Fibroblast of the conjunctiva (primary cell): Measurements from ENCODE around the gene SMURF1.
"Not testable (repeated sequence)": the region's sequence is repeated elsewhere in the genome, so short reads cannot be mapped to it uniquely, and the experiment has no call there.

Source experiments
- DNase-seq: peaks from one replicate; pipeline ENCODE4 v3.0.0-alpha.2; 2010; ENCODE audit warnings: low read depth

The SMURF1 gene

DNA sequence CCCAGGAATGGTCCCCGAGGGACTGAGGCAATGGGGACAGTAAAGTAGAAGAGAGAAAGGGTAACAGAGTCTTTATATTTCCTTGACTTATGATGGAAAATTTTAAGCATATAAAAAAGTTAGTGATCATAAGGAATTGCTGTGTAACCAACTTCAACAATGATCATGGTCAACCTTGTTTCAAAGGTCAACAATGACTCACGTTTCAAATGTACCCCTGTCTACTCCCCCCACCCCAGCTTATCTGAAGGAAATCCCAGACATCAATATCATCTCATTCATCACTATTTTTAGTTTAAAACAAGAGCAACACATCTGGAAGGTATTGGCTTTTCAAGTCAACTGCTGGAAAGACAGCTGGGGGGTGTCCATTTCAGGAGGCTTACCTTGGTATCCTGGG is 92.9 kb downstream of the SMURF1 start:
- DNase-seq: no peak

DNA sequence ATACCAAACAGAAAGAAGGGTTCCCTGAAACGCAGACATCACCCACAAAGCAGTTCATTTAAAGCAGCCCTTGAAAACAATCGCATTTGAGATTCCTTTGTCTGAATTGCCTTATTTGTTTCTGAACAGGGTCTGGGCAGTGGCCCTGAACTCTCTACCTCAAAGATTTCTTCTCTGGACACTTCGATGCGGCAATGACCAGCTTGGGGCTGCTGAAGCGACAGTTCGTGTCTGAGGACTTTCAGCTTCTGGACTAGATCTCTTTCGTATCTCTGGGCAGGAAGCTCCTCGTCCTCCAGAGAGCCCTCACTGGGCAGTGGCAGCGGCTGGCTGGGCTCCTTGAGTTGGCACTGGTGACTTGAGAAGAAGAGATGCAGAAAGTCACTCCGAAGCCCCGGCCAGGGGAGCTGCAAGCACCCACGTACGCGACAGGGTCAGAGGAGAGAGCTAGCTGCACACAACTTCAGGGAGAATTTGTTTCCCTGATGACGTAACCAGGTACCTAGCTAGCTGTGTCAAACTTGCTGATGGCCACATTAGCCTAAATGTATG is 96.3 kb downstream of the SMURF1 start:
- no peak for DNase-seq

DNA sequence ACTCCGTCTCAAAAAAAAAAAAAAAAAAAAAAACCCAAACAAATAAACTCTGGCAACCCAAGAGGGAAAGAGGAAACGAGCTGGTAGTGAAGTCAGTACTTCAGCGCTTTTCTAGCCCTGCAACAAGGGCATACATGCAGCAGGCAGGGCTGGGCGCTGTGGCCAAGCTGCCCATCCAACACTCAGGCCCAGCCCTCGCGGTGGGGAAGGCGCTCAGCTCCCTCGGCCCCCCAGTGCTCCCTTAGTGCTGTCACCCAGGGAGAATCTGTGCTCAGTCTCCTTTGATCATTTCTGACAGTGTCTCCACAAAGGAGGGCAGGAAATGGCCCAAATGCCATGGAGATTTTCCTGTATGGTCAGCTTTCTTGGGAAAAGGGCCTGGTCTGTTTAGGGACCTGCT is 97.2 kb downstream of the SMURF1 start:
- no peak for DNase-seq

DNA sequence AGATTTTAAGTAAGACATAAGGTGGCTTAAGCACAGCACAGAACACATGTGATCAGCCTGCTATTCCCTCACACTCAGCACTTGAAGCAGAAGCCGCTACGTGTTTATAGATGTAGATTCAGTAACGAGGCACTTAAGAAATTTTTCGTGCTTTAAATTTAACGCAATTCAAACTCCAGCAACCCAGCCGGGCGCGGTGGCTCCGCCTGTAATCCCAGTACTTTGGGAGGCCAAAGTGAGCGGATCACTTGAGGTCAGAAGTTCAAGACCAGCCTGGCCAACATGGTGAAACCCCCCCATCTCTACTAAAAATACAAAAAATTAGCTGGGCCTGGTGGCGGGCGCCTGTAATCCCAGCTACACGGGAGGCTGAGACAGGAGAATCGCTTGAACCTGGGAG is 97.6 kb downstream of the SMURF1 start:
- not testable (repeated sequence) for DNase-seq

DNA sequence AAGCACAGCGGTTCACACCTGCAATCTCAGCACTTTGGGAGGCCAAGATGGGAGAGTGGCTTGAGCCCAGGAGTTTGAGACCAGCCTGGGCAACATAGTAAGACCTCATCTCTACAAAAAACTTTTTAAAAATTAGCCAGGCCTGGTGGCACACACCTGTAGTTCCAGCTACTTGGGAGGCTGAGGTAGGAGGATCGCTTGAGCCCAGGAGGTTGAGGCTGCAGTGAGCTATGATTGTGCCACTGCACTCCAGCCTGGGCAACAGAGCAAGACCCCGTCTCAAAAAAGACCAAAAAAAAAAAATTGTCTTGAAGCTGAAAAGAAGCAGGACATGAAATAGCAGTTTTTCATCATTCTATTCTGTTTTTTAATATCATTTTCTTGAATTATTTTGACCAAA is 99.0 kb downstream of the SMURF1 start:
- DNase-seq: not testable (repeated sequence)

DNA sequence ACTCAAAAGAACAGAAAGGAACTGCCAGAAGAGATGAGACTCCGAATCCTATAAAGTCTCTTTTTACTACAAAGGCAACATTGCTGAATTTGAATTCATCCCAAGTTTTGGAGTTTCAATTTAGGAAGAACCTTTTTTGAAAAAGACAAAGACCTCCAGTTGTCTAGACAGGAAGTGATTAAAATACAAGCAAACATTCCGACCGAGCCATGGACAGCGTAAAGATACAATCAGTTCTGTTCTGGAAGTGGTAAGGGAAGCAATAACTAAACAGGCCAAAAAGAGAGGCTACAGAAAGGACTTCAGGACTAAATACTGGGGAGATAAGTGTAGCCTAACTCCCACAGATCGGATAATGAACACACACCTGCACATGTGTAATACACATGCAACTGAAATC is 101.0 kb downstream of the SMURF1 start:
- no peak for DNase-seq

DNA sequence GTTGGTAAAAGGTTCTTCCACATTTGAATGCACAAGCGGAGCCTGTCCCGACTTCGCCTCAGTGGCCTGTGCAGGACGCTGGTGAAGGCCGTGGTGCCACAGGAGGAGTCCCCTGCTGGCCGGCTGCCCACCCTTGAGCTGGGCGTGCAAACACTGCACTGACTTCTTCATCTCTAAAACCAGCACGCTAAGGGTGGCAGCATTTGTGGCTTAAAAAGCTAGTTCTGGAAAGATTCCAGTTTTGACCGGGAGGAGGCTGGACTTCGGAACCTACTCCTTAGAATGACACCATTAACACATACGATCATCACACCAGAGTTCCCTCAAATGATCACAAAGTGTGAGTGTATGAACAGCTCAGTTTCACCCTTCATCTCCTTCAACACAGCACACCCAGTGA is 102.4 kb downstream of the SMURF1 start:
- DNase-seq: no peak

DNA sequence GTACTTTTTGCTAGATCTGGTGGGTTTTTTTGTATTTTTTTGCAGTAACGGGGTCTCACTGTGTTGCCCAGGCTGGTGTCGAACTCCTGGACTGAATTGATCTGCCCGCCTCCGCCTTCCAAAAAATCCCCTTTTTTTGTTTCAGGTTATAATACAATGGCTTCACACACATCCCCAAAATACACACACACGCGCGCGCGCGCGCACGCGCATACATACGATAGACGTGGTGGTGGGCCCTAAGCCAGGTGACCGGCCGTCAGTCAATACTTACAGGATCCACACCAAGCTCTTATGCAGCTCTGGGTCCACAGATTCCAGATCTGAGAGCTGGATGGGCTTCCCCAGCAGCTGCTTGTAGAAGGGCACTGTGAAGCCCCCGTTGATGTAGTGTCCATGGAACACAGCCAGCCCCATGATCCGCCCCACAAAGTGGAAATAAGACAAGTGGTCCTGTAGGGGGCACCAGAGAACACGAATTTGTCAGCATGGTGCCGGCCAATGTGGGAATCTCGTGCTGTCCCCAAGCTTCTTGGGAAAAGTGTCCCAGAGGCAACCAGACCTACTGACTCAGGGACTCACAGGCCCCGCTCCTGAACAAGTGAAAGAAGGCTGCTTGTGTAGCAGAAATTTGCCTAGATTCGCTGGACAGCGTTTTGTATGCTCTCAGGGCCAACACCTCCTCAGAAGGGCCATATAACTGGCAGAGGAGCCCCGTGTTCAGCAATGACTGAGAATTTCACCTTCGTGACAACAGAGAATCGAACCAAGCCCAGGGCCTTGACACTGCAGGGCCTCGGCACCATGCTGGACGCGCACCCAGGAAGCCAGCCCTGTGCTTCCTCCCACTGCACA is 103.6 kb downstream of the SMURF1 start:
- peak; percentile 85 for DNase-seq

DNA sequence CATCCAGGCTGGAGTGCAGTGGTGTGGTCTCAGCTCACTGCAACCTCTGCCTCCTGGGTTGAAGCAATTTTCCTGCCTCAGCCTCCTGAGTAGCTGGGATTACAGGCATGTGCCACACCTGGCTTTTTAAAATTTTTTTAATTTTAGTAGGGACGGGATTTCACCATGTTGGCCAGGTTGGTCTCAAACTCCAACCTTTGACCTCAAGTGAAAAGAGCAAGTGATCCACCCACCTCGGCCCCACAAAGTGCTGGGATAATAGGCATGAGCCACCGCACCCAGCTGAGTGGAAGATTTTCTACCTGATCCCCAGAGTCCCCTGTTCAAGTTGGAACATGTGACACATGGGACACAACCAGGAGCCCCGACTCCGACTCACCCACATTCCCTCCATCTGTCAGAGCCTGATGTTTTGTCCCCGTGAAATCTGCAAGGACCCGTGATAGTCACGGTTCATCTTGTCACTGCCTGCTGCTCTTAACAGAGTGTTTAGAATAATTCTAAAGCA is 104.5 kb downstream of the SMURF1 start:
- DNase-seq: no peak

DNA sequence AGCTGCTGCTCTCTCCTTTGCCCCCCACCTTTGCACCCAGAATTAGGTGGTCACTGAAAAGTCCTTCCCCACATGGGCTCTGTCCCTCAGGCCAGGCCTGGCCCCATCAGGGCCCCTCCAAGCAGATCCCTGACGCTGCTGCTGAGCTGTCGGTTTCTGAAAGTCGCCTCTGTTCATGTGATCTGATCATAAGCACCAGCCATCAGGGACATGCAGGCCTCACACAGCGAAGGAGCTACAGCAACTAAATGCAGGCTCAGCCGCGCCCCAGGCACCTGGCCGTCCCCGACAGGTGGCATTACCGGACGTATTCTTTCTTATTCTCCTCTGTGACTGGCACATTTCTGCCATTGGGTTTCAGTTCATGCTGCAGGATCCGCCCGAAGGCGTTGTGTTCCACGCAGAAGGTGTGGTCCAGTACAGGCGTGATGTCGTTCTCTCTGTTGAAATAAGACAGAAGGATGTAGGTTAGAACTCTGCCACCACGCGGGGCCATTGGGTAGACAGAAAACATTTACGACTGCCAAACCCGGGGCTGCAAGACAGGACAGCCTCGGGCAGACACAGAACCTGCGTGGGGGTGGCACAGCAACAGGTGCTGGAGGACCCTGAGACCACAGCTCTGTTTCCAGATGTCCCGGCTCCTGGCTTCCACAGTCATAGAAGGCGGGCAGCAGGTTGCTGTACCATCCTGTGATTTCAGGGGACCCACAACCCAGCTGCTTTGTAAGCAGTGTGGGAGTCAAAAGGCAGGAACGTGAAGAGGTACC is 105.6 kb downstream of the SMURF1 start:
- DNase-seq: no peak

DNA sequence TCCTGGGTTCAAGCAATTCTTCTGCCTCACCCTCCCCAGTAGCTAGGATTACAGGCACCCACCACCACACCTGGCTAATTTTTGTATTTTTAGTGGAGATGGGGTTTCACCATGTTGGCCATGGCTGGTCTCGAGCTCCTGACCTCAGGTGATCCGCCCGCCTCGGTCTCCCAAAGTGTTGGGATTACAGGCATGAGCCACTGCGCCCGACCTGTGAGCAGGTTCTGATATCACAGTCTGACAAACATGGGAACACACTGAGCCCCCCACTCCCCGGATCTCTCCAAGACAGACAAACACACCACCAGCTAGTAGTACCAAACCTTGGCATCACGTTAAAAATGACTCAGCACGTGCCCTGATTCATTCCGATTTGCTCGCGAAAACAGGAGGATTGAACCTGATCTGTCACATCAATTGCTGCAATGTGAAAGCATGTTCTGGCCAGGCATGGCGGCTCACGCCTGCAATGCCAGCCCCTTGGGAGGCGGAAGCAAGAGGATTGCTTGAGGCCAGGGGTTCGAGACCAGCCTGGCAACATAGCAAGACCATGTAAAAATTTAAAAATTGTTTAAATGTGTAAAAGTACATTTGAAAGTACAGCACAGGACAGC is 106.5 kb downstream of the SMURF1 start:
- DNase-seq: no peak

DNA sequence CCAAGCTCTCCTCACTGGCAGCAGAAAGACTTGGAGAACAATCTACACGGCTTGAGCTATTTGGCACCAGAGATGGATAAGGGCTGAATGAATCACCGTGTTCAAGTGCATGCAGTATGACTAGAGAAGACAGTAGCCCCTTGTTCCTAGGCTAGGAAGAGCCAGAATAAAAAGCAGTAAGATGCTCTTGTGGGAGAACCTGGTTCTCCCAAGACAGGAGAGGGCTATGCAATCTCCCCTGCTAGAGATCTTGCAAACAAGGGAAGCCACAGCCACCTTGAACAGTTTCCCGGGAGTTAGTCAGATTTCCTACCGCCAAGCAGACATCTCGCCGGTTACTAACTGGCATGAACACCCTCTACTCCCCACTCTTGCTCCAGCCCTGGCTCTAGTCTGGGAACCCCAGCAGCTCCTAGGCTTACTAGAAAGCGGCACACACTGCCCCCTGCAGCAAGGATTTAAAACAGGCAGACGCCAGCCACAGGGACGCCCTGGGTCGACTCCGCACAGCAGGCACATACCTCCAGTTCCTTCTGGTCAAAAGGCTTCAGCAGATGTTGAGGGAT is 107.3 kb downstream of the SMURF1 start:
- DNase-seq: no peak

DNA sequence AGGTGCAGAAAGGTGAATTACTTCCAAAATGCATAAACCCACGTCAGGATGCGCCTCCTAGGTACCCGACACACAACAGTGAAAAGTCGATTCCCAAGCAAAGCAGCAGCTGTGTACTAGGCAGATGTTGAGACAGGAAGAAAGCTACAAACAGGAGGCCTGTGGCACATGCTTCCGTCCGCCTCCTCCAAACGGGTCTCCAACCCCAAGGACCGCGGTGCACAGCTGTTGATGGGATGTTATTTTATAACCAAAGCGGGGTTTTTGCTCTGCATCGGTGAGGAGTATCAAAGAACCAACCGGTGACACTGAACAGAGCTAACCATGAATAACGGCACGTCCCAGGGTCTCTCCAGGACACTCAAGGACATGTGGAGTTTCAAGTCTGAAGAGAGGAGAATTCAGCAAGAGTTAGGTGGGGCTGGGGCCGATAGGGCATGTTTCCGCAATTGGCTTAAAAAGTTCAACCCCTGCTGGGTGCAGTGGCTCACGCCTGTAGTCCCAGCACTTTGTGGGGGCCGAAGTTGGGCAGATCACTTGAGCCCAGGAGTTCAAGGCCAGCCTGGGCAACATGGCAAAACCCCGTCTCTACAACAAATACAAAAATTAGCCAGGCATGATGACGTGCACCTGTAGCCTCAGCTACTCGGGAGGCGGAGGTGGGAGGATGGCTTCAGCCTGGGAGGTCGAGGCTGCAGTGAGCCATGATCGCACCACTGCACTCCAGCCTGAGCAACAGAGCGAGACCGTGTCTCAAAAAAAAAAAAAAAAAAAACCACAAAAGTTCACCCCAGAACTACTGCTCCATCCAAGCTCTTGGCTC is 108.0 kb downstream of the SMURF1 start:
- DNase-seq: no peak

DNA sequence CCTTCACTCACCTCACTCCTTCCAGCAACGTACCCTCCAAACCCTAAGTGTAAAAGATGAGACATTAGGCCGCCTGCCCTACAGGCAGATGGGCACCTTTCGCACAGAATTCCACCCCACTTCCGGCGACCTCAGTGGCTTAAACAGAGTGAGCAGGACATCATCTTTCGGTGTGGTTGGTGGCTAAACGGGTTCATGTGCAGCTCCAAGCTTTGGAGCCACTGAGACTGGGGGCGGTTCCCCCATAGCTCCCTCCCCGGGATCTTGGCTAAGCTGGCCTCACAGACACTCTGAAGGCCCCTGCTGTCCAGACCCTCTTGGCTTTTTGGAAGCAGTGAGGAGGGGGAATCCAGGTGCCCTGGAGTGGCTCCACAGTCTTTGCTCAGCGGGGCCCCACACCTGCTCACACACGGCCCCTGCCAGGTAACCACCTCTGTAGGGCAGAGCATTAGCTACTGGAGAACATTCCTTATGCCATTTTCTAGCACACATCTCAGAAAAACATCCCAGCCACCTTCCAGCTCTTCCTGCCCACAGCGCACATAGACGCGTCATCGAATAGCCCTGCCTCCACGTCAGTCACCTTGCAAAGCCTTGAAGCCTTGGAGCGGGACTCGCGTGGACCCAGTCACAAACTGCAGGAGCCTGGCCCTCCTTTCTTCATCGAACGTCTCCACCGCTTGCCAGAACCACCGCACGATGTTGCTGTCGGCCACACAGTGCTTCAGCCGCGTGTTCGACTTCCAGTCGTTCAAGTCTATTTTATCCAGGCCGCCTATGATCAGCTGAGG is 108.8 kb downstream of the SMURF1 start:
- no peak for DNase-seq

DNA sequence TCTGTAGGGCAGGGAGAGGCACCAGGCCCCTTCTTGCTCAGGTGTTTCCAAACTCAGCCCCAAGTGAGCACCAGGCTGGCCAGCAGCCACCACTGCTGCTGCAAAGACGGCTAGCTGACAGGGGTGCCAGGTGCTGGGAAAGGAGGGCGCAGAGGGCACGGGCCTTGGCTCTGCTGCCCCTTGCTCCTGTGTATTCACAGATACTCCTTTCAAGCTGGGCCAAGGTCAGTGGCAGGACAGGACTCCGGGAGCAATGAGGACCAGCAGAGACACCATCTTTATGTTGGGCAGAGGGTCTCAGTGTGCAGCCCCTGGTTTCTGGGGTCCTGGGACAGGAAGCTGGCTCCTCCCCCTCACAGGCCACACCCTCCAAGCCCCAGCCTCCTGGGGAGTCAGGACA is 110.1 kb downstream of the SMURF1 start:
- no peak for DNase-seq

DNA sequence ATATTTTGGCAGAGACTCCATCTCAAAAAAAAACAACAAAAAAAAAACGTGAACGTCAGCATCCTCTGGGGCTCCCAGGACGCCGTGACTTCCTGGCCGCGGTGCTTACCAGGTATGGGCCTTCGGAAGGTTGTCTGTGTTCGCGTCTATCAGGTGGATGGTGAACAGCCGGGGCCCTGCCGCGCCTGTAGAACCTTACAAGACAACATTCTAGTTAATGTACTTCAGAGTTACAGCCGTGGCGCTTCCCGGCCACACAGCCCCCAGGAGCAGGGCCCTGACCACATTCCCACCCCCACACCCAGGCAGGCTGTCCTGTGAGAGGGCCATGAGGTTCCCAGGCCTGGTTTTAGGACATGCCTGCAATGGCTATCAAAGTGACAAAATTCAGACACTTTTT is 111.0 kb downstream of the SMURF1 start:
- no peak for DNase-seq

DNA sequence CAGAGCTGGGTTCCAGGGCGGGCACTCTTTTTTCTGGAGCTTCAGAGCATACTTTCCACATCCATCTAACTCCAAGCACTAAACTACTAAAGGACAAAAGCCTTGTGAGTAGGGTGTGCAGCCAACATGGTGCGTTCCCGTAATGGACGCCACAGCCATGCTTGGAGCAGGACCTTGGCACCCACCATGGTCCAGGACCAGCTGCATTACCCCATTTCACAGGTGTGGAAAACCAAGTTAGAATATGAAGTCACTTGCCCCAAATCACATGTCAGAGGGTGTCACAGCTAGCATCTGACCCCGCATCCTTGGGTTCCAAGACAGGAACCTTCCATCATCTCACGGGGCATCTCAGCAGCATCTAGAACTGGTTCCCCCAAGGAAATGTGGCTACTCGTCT is 112.4 kb downstream of the SMURF1 start:
- no peak for DNase-seq

DNA sequence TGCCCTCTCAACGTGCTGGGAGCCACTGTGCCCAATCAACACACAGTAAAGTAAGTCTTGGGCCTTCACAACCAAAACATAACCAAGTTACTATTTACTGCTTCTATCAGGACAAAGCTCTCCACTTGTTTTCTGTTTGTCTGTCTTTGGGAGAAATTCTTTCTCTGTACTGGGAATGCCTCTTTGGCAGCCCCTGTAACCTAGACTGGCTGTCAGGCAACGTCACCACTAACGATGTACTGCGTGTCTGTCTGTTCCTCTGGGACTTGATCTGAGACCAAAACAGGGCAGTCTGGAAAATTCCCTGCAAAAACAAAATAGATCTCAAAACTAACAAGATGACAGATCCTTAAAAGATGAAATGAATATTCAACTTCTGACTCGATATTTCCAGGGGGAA is 113.0 kb downstream of the SMURF1 start:
- DNase-seq: no peak

DNA sequence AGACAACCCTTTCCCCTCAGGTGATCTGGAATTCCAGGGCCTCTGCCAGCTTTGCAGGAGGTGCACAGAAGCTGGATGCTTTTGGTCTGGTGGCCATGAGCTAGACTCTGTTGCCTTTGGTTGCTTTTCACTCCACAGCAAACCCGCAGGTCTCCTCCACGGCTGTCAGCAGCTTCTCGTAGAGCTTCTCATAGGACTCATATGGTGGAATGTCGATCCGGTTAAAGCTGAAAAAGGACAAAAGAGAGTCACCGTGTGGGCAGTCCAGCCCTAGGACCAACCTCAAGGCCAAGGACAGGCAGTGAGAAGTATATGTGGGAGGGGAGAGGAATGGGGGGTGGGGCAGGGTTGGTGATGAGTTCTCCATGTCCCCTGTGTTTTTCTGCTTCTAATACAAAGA is 113.5 kb downstream of the SMURF1 start:
- no peak for DNase-seq
